Globus pallidus (tissue), 1 donor: ENCODE measurements around the gene MBTD1.
"Not testable (repeated sequence)": the region's sequence is repeated elsewhere in the genome, so short reads cannot be mapped to it uniquely, and the experiment has no call there.

Experiments used
- DNase-seq: peaks from one replicate; pipeline ENCODE4 v3.0.0-alpha.2; 2015; ENCODE audit warnings: low spot score

MBTD1 gene

DNA sequence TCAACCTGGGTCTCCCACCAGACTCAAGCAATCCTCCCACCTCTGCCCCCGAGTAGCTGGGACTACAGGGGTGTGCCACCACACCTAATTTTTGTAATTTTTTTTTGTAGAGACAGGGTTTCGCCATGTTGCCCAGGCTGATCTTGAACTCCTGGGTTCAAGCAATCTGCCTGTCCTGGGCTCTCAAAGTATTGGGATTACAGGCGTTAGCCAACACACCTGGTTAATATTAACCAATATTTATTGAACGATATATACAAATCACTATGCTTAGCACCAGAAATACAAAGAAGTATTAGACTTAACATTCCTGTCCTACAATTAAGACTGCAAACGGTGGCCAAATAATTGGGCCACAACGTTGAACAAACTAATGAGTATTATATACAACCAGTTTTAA, 4.2 kb downstream of the MBTD1 start:
- DNase-seq: no peak

DNA sequence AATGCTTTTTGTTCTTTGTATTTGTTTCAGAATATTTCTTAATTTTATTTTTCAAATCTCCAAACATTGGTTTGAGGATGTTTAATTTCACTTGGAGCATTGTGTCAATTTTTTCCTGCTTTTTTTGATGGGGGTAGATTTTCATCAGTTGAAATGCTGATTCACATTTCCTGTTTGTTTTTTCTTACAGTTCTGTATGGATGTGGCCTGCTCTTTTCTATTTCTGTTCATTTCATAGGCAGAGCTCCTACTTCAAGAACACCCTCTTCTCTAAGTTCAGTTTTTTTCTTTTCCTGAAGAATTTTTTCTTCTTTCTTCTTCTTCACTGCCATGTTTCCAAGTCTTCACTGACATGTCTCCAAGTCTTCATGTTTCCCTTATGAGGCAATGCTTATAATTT, 8.8 kb downstream of the MBTD1 start:
- DNase-seq: no peak

DNA sequence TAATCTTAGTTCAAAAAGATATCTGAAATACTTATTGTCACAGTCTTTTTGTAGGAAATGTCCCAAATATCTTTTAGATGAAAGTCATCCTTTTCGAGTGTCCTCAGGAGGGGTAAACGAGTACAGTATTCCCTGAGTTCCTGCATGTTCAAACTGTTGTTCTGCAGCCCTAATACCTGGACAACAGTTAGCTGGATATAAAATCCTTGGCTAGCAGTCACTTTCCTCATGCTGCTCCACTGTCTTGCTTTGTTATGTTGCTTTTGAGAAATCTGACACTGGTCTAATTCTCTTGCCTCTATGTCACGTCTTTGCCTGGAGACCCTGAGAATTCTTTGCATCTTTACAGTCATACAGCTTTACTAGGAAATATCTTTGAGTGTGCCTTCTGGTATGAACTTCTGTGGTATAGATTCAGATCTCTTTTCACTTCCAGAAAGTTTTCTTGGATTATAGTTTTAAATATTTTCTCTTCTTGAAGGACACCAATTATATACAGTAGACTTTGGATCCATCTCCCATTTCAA, 9.5 kb downstream of the MBTD1 start:
- DNase-seq: no peak

DNA sequence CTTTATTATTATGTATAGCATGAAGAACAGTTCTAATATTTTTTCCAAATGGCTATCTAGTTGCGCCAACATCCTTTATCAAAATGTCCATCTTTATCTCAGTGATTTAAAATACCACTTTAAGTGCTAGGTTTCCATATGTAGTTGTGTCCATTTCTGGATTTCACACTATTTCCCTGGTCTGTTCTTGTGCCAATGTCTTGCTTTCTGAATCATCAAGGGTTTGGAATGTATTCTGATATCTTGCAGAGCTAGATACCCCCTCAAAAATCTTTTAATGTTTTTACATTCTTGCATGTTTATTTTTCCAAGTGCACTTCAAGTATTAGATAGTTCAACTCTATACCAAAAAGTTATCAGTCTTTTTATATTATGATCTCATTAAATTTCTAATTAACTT, 14.3 kb downstream of the MBTD1 start:
- no peak for DNase-seq

DNA sequence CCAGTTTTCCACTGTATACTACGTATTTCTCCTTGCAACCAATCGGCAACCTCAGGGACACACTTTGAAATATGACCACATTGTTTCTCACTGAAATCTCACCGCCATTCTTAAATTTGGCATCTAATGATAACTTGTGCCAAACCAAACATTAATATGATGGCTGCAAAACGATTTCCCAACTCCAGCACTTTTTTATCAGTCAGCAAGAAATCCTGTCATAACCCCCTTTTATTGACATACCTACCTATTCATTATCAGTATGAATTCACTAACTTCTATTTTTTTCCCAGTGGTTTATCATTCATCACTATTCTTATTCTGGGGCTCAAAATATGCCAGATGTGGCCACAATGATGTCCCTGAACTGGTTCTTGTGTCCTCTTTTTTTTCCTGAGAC, 15.8 kb downstream of the MBTD1 start:
- DNase-seq: no peak

DNA sequence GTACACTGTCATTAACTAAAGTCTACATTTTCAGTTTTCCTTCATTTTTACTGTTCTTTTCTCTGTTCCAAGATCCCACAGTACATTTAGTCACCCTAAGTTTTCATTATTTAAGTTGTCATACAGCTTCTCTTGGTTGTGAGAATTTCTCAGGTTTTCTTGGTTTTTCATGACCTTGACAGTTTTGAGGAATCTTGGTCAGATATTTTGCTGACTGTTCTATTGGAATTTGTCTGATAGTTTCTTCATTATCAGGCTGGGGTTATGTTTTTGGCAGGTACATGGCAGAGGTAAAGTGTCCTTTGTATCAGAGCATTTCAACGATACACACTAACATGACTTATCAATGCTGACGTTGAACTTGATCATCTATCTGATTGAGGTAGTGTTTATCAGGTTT, 19.6 kb downstream of the MBTD1 start:
- no peak for DNase-seq

DNA sequence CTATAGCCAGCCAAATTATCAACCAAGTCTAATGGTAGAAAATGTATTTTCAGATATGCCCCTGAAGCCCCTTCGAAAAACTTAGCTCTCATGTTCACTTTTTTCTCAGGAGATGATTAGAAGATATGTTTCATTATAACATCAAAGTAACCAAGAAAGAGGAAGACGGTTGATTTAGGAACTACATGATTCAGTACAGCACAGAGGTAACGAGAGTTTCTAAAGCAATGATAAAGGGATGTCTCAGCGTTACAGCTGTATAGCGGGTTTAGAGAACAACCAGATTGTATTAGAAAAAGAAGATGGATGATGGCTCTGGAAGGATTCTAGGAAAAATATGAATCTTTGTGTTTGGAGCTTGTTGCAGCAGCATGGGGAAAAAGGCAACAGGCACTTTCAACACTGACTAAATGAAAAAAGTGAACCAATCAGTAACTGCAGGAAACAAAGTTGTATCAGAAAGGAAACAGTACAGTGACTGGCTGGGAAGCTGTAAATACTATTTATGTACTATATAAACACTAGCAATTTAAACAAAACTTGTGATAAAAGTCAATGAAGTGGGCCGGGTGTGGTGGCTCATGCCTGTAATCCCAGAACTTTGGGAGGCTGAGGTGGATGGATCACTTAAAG, 21.5 kb downstream of the MBTD1 start:
- no peak for DNase-seq

DNA sequence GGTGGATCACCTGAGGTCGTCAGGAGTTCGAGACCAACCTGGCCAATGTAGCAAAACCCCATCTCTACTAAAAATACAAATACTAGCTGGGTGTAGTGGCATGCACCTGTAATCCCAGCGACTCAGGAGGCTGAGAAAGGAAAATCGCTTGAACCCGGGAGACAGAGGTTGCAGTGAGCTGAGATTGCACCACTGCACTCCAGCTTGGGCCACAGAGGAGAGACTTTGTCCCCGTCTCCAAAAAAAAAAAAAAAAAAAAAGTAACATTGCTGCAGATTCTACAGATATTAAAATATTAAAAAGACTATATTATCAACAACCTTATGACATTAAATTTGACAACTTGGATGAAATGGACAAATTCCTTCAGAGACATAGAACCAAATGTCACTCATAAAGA, 25.7 kb downstream of the MBTD1 start:
- DNase-seq: no peak

DNA sequence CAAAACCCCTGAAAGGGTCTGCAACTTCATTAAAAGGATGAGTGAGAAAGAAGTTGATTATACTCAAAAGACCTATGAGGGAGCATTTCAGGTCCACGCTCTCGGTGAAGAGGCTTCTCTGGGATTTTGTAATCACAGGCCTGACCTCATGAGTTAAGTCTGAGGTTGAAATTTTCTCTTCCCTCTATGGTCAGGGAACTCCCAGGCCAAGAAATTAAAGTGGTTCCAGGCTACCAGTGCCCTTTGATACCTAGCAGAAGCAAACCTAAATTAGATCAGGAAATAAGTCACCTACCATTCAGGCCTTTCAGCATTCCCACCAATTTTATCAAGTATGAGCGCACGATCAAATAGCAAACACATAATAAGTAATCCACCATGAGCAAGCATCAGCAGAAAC, 27.9 kb downstream of the MBTD1 start:
- DNase-seq: no peak

DNA sequence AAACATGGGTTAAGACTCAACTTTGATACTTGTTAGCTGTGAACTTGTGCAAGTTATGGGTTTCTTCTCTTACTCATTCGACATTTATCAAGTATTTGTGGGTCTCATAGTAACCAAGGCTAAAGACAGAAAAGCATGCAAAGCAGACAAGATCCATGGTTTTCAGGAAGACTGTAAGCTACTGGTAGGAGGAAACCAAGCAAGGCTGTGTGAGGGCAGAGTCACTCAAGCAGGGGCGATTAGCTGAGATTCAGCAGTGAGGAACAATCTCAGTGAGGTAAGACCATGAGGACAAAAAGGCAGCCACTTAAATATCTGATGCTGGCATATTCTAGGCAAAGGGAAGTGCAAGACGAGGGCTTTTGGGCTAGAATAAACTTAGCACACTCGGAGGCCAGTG, 29.5 kb downstream of the MBTD1 start:
- DNase-seq: no peak

DNA sequence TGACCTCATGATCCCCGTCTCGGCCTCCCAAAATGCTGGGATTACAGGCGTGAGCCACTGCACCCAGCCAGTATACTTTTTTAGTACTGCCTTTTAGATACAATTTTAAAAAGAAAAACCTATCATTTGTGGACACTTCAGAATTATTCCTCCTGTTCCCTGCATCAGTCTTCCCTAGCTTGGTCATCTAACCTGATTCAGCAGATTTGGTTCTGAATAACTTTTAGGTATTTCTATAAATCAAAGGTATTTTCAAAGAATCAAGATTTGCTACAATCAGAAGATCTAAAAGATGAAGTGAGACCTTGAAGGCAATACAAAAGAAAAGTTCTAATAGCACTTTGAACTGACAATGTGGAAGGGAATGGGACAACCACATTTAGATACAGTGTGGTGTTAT, 30.0 kb downstream of the MBTD1 start:
- DNase-seq: no peak

DNA sequence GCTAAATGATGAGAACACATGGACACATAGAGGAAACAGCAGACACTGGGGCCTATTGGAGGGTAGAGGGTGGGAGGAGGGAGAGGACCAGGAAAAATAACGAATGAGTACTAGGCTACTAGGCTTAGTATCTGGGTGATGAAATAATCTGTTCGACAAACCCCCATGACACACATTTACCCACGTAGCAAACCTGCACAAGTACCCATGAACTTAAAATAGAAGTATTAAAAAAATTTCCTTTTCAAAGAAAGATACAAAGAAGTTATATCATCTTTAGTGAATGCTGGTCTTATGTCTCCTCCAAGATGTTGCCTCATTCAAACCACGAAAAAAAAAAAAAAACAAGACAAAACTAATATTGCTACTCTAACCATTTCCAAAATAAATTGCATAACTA, 31.7 kb downstream of the MBTD1 start:
- DNase-seq: no peak

DNA sequence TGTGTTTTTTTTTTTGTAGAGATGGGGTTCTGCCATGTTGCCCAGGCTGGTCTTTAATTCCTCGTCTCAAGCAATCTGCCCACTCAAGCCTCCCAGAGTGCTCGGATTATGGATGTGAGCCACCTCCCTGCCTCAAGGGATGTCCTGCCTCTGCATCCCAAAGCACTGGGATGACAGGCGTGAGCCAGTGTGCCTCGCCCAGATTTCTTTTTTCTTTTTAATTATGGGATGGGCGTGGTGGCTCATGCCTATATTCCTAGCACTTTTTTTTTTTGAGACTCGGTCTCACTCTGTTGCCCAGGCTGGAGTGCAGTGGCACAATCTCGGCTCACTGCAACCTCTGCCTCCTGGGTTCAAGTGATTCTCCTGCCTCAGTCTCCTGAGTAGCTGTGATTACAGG, 34.3 kb downstream of the MBTD1 start:
- DNase-seq: not testable (repeated sequence)

DNA sequence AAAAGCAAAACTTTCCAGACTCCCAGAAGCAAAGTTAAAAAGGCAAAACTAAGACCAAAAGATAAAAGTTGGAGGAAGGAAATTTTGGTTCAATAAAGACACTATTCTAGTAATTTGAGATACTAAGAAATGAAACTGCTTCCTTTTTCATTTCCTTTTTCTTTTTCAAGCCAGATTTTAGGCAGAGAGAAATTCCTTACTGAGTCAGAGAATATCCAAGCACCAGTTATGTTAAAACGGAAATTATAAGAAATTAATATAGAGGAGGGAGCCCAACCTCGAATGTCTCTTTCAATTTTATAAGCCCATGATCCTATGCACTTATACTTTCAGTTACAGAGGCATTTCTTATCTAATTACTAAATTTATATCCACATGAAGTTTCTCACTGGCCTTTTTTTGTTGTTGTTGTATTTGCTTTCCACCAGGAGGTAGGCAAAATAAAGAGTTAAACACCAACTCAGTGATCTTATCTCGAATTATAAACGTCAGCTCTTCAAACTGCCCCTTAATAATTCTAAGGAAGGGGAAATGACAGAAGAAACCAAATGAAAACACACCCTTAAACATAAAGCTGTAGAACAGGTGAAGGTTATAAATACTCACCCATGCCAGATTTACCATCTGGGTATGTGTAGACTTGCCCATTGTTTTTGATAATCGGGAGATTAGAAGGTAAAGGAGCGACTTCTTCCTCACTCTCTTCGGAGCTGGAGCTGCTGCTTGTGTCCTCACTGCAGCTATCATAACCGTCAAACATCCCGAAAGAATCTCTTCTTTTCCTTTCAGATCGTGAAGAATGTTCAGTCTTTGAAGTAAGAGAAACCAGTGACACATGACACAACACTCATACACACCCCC, 35.2 kb downstream of the MBTD1 start:
- DNase-seq: no peak

DNA sequence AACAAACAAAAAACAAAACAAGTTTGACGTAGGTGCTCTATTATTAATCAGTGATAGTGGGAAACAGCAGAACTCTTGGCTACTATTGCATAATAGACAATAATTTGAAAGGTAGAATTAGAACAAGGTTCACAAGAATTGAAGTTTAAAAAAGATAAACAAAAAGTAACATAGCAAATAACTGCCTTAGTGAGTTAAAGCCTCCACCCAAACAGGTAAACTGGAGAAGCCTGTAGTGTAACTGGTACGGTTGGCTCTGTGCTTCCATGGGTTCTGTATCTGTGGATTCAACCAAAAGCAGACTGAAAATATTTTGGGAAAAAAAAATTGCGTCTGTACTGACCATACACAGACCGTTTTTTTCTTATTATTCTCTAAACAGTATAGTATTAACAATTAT, 38.5 kb downstream of the MBTD1 start:
- no peak for DNase-seq

DNA sequence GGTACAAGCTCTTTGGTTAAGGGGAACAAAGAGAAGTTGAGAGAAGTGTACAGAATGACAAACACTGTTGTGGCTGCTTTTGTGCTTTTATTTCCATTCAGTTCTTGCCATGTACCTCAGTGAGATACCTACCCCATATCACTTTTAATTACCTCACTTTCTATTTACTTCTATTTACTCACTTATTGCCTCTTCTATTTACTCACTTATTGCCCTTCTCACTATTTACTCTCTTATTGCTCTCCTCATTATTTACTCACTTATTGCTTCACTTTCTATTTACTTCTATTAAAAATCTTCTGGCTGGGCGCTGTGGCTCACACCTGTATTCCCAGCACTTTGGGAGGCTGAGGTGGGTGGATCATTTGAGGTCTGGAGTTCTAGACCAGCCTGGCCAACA, 41.9 kb downstream of the MBTD1 start:
- no peak for DNase-seq

DNA sequence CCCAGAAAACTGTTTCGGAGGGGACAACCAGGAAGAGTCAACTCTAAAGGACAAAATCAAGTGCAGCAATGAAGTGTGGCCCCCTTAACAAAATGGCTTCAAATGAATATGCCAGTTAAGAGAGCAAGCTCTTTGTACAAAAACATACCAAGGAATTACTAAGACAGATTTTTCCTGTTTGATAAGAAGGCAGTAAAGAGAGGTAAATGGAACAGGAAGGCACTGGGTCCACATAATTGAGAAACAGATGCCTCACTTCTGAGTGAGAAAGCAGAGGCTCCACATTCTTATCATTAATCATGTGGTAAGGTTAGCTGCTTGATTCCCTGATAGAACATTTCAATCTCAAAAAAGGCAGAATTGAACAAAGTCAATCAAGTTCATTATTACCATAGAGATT, 44.9 kb downstream of the MBTD1 start:
- no peak for DNase-seq

DNA sequence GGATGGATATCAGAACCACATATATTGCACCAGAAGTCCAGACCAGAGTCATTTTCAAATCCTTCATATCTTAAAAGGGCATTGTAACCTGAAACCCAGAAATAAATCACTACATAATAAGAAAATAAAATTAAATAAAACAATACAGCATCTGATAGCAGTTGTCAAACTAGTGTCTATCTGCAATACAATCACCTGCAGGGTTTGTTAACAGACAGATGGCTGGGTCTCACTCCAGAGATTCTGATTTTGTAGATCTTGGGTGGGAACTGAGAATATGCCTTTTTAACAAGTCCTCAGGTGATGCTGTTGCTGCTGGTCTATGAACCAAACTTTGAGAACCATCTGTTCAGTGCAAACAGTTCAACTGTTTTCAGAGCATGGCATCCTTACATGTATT, 56.0 kb downstream of the MBTD1 start:
- DNase-seq: no peak

DNA sequence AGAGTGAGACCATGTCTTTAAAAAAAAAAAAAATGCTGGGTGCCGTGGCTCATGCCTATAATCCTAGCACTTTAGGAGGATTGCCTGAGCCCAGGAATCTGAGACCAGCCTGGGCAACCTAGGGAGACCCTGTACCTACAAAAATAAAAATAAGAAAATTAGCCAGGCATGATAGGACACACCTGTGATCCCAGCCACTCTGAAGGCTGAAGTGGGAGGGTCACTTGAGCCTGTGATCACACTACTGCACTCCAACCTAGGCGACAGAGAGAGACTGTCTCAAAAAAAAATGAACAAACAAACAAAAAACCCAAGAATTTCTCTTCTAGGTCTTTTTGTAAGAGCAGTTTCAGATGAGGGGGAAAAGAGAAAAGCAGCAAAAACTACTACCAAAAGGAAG, 59.0 kb downstream of the MBTD1 start:
- DNase-seq: no peak

DNA sequence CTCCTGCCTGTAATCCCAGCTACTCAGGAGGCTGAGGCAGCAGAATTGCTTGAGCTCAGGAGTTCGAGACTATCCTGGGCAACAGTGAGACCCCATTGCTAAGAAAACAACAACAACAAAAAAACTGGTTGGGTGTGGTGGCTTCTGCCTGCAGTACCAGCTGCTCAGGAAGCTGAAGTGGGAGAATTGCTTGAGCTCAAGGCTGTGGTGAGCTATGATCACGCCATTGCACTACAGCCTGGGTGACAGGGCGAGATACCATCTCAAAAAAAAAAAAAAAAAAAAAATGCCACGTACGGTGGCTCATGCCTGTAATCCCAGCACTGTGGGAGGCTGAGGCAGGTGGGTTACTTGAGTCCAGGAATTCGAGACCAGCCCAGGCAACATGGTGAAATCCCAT, 59.6 kb downstream of the MBTD1 start:
- DNase-seq: no peak

DNA sequence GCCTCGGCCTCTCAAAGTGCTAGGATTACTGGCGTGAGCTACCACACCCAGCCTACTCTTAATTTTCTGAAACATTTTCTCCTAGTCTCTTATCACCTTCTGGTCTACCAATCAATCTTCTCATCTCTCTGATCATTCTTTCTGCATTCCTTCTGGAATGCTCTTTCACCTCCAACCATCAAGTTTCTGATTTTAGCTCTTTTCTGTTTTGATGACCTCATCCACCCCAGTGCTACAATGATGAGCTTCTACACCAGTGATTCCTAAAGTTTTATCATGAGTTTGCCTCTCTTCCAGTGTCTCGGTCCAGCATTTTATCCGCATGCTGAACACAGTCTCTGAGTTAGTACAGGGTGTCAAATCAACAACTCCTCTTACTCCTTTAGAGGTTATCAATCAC, 62.1 kb downstream of the MBTD1 start:
- no peak for DNase-seq

DNA sequence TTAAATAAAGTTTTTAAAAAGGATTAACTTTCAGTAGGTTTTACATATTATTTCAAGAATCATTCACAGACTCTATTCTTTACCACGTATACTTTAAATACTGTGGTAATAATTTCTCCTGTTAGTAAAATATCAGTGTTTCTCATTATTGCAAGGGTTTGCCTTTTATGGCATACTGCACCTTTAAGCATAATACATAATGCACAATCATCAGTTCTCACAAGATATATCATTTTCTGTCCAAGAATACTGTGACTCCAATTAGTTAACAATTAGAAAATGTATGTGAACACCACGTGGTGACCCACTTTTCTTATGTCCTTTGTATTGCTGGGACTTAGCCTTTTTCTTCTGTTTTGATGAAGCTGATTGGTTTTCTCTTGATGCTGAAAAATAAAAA, 68.0 kb downstream of the MBTD1 start:
- no peak for DNase-seq

DNA sequence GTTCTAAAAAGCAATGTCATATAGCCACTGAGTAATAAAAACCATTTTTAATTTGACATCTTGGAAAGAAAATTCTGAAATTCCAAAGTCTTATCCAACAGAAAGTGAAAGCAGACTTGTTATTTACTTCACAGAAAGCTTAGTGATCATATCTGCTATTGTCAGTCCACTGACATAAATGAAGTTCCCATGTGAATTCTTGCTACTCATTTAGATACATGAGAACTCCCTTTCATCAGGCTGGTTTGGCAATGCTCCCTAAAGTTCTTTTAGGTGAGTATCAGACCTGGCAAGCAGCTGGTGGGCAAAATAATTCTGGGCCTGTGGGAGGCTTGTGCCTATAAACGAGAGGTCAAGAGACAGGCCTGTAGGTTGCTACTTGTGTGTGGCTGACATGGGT, 70.2 kb downstream of the MBTD1 start:
- DNase-seq: no peak

DNA sequence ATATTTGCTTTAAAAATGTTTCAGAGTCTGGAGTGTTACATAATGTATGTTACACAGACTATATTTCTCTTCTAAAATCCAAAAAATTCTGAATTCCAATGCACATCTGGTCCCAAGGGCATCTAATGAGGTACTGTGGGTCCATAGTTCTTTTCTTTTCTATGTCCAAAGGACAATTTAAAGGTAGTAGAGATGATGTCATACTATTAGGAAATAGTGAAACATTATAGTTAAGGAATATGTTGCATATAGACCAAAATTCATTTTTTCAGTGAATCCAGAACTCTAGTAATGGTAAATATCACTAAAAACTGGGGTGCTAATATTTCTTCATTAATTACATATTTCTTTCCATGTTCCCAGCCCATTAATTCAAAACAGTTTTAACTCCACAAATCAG, 70.7 kb downstream of the MBTD1 start:
- DNase-seq: no peak
